K562 (cell line): ENCODE results near the gene FRRS1. TPM values are rescaled to one million over a fixed set of nuclear protein-coding genes. Genes with fewer than 3 reads are reported as not detected.

ENCODE experiments used
- ATAC-seq: fragments of 200-7000 bp; cut with Tn5 transposase; 3 replicates; pipeline ENCODE4 v1.9.1; 2020; ENCODE audit warnings: moderate library complexity
- BruUV-seq: library from RNA; stranded (reverse); fragments of 400-500 nt; replicated peaks from 2 replicates; lab custom pipeline; 2021; lab: Mats Ljungman, UMichigan
- CTCF ChIA-PET: fragments of 300-600 bp; formaldehyde crosslinking; extraction: SDS; loops from one replicate; lab custom pipeline; 2021; ENCODE audit warnings: low intra/inter-chr PET ratio; lab: Yijun Ruan, JAX
- POLR2A ChIA-PET: fragments of 300-600, 350-650 bp; sonication (Branson Sonifier 250); formaldehyde crosslinking; extraction: SDS; loops from one replicate; lab custom pipeline; 2021; ENCODE audit warnings: antibody characterized with exemption, inconsistent platforms; lab: Yijun Ruan, JAX
- DNase-seq, 4 experiments: peaks; one replicate each; pipeline versions ENCODE4 v3.0.0 to v3.0.0-alpha.2; 2011 to 2018; ENCODE audit warnings: low spot score in 3 of 4, mixed read lengths in 3 of 4; ENCODE audit errors: extremely low read depth in 1 of 4
- FAIRE-seq: peaks from 2 replicates; lab custom pipeline; 2011; peaks lifted over from hg19 to GRCh38; lab: Jason Lieb, UNC
- H2AFZ ChIP-seq: 2 replicates; pipeline ENCODE4 v1.6.0; 2011; ENCODE audit warnings: low read depth, low read length, control low read depth, inconsistent platforms
- H3K27ac ChIP-seq: fragments of 200-600 bp; 3 replicates; pipeline ENCODE4 v1.8.0; 2011; ENCODE audit warnings: low read depth, mild to moderate bottlenecking, control low read depth, inconsistent platforms, low read length, moderate library complexity, mixed read lengths; ENCODE audit errors: extremely low read depth
- H3K27me3 ChIP-seq, 2 experiments: fragments of 300-600 bp in 1 of 2; 2 replicates in 1 of 2; 3 replicates in 1 of 2; pipeline versions ENCODE4 v1.6.0 to v1.8.0; 2011; ENCODE audit warnings: inconsistent platforms in 2 of 2, low read length in 2 of 2, mild to moderate bottlenecking in 1 of 2, mixed read lengths in 1 of 2, moderate library complexity in 1 of 2; ENCODE audit not compliant: control insufficient read depth in 2 of 2, insufficient read depth in 2 of 2
- H3K36me3 ChIP-seq: fragments of 300-600 bp; 3 replicates; pipeline ENCODE4 v1.8.0; 2011; ENCODE audit warnings: mild to moderate bottlenecking, low read length, inconsistent platforms; ENCODE audit not compliant: control insufficient read depth, insufficient read depth
- H3K4me1 ChIP-seq, 2 experiments: fragments of 200-600 bp in 1 of 2; replicated peaks in 1 of 2; 2 replicates in 1 of 2; 3 replicates in 1 of 2; pipeline versions ENCODE4 v1.5.1 to v1.8.0; 2011; ENCODE audit warnings: inconsistent platforms in 2 of 2, low read length in 2 of 2, mild to moderate bottlenecking in 1 of 2, mixed read lengths in 1 of 2, moderate library complexity in 1 of 2; ENCODE audit not compliant: control insufficient read depth in 2 of 2, insufficient read depth in 2 of 2
- H3K4me2 ChIP-seq: 2 replicates; pipeline ENCODE4 v1.6.1; 2011; ENCODE audit warnings: low read length, control low read depth, inconsistent platforms, mixed read lengths; ENCODE audit not compliant: insufficient read depth
- H3K4me3 ChIP-seq: fragments of 200-600 bp; sonication (generic), shearing (Covaris generic); 2 replicates; pipeline ENCODE4 v1.5.1; 2016; ENCODE audit warnings: control low read depth, inconsistent platforms
- H3K79me2 ChIP-seq: fragments of 200-600 bp; 3 replicates; pipeline ENCODE4 v1.8.0; 2011; ENCODE audit warnings: low read length, inconsistent platforms; ENCODE audit not compliant: control insufficient read depth, insufficient read depth
- H3K9ac ChIP-seq, 2 experiments: 2 replicates each; pipeline versions ENCODE4 v1.6.0 to v1.6.1; 2011; ENCODE audit warnings: low read depth in 2 of 2, low read length in 2 of 2, control low read depth in 1 of 2, inconsistent platforms in 1 of 2, mild to moderate bottlenecking in 1 of 2, mixed read lengths in 1 of 2; ENCODE audit not compliant: insufficient read depth in 1 of 2
- H3K9me1 ChIP-seq: one replicate; pipeline ENCODE4 v1.6.0; 2011; ENCODE audit warnings: inconsistent platforms, mild to moderate bottlenecking, low read length, moderate library complexity; ENCODE audit not compliant: control insufficient read depth, insufficient read depth
- H3K9me3 ChIP-seq: replicated peaks from 2 replicates; pipeline ENCODE4 v1.5.1; 2011; ENCODE audit warnings: low read depth, low read length, inconsistent platforms; ENCODE audit not compliant: control insufficient read depth, insufficient read depth
- H4K20me1 ChIP-seq: replicated peaks from 2 replicates; pipeline ENCODE4 v1.6.1; 2011; ENCODE audit warnings: low read length, inconsistent platforms, mixed read lengths; ENCODE audit not compliant: control insufficient read depth, insufficient read depth
- ARHGAP35 ChIP-seq: fragments of 450-650 bp; IDR thresholded peaks from 2 replicates; pipeline ENCODE4 v1.6.1; 2018; ENCODE audit not compliant: partially characterized antibody
- CEBPG ChIP-seq, 3 experiments: fragments of 200-800 bp in 1 of 3; sonication (Bioruptor generic) in 1 of 3; sonication (generic) in 1 of 3; formaldehyde crosslinking in 1 of 3; IDR thresholded peaks in 2 of 3; conservative IDR thresholded peaks in 1 of 3; 2 replicates each; pipeline versions ENCODE4 v1.6.1 to v1.8.0; 2016 to 2022; ENCODE audit warnings: missing compliant biosample characterization in 2 of 3, missing genetic modification characterization in 2 of 3, mild to moderate bottlenecking in 1 of 3, missing genetic modification reagents in 1 of 3
- FOSL1 ChIP-seq: fragments of 200-800 bp; sonication (Bioruptor generic); conservative IDR thresholded peaks from 2 replicates; pipeline ENCODE4 v1.6.1; 2016; ENCODE audit warnings: missing genetic modification characterization, missing compliant biosample characterization
- HMGXB4 ChIP-seq: sonication (generic); formaldehyde crosslinking; IDR thresholded peaks from 2 replicates; pipeline ENCODE4 v1.8.1; 2023; ENCODE audit warnings: mild to moderate bottlenecking, missing genetic modification reagents
- MAFG ChIP-seq: fragments of 450-650 bp; conservative IDR thresholded peaks from 2 replicates; pipeline ENCODE4 v1.6.1; 2016; ENCODE audit warnings: missing genetic modification characterization, missing compliant biosample characterization
- MEF2A ChIP-seq: IDR thresholded peaks from 2 replicates; pipeline ENCODE4 v1.6.1; 2011; ENCODE audit warnings: low read depth, mild to moderate bottlenecking, low read length, moderate library complexity; ENCODE audit not compliant: control insufficient read depth
- POLR2AphosphoS2 ChIP-seq: IDR thresholded peaks from 2 replicates; pipeline ENCODE4 v1.6.1; 2012; ENCODE audit warnings: low read length, improper control_type of control experiment
- RFX5 ChIP-seq: IDR thresholded peaks from 2 replicates; pipeline ENCODE4 v1.6.1; 2011; ENCODE audit warnings: low read depth, mild to moderate bottlenecking, improper control_type of control experiment, low read length
- SAFB ChIP-seq: fragments of 200-400 bp; formaldehyde crosslinking; IDR thresholded peaks from 2 replicates; pipeline ENCODE4 v1.6.1; 2017; ENCODE audit warnings: low read depth, low read length, borderline replicate concordance
- SPI1 ChIP-seq: IDR thresholded peaks from 2 replicates; pipeline ENCODE4 v1.6.1; 2011; ENCODE audit warnings: low read depth, low read length, control low read depth, borderline replicate concordance
- ZNF280A ChIP-seq: fragments of 450-650 bp; IDR thresholded peaks from 2 replicates; pipeline ENCODE4 v1.6.1; 2018; ENCODE audit warnings: mild to moderate bottlenecking, low read depth; ENCODE audit not compliant: partially characterized antibody
- ZNF354B ChIP-seq: fragments of 250-450 bp; sonication (Bioruptor Pico); IDR thresholded peaks from 2 replicates; pipeline ENCODE4 v1.4.0; 2020
- WGBS: fragments of 100-300 bp; shearing (Covaris generic); methylation state at CpG from one replicate; pipeline ENCODE4 v1.1.6; 2016; ENCODE audit warnings: low coverage, mixed read lengths; ENCODE audit not compliant: insufficient coverage; ENCODE audit errors: missing lambda C conversion rate; 5-methylcytosine and 5-hydroxymethylcytosine counted together
- in situ Hi-C: fragments of 300-500 bp; cut with MboI; formaldehyde crosslinking; loops from 4 replicates; pipeline ENCODE4 v1.15.0; 2018; ENCODE audit warnings: inconsistent platforms, mixed read lengths
- intact Hi-C: fragments of 100-400 bp; cut with micrococcal nuclease; formaldehyde crosslinking; loops from 2 replicates; pipeline ENCODE4 v1.14.2; 2022
- polyA plus RNA-seq, 8 experiments: library from polyadenylated mRNA; depleted of rRNA in 4 of 8; stranded (reverse) in 5 of 8; unstranded in 3 of 8; fragments of >200 nt; fragmentation: Nextera tagmentation in 2 of 8; fragmentation: Illumina TruSeq in 1 of 8; extraction: Ambion mirVana in 2 of 8; extraction: Trizol in 1 of 8; gene quantifications; 2 replicates each; pipeline versions ENCODE4 v1.2.1 to v1.2.3, GENCODE V29; 2011 to 2014; ENCODE audit warnings: inconsistent platforms in 1 of 8, missing spikeins in 1 of 8
- total RNA-seq, 7 experiments: library from RNA; depleted of rRNA in 6 of 7; stranded (reverse); fragments of >200 nt in 6 of 7; fragmentation: Illumina TruSeq in 2 of 7; extraction: Trizol in 2 of 7; gene quantifications; 2 replicates each; pipeline versions ENCODE4 v1.2.1 to v1.2.3, GENCODE V29; 2011 to 2021; ENCODE audit warnings: low replicate concordance in 1 of 7
- TF ChIP-seq, protein P1 (sequence below): sonication (generic); formaldehyde crosslinking; IDR thresholded peaks from 2 replicates; pipeline ENCODE4 v1.8.1; 2022; ENCODE audit warnings: missing genetic modification reagents
- TF ChIP-seq, protein P2 (sequence below): fragments of 450-650 bp; formaldehyde crosslinking; IDR thresholded peaks from 2 replicates; pipeline ENCODE4 v1.4.0; 2020; ENCODE audit warnings: mild to moderate bottlenecking, mixed read lengths

Gene FRRS1
- total and polyA plus RNA-seq, 9 of the 15 experiments (the other 6 are each of a cell fraction or from before 2014, with no cell fraction given): 0.87 to 54.0 (median 23.7) TPM

DNA sequence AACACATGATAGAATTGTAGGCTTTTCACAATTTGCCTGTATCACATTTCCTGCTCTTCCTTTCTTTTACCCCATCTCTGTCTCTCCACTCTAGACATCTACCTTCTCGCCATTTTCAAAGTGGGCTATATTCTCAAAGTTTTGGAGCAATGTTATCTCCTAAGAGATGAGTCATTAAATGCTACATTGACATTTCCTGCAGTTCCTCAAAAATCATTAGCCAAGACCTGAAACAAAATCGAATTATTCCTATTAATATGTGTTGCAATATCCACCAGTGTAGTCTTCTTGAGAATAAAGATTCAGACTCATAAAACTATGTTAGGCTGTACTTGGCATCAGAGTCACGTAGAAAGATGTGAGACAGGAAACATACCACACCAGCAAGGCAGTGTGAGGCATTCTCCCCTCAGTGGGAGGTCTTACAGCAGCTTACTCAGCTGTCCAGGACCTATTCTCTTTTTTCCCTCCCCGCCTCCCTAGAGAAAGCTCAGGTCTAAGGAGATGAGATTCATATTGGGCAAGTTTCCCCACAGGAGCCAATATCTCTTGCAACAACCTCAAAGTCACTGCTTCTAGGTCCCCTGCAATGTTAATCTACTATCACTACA is 38.8 kb downstream of the FRRS1 start:
- H3K4me3 ChIP-seq: no peak overlapping the region
- ATAC-seq (peak; percentile 17; the same call in 1 of the 3 replicates), DNase-seq (no peak), FAIRE-seq (no peak)
- 65% methylated on average over 4 of the region's 4 CpGs for WGBS
- intact Hi-C loops (no loop called here), in situ Hi-C loops (no loop called here)
- peaks cover 64% of the 10 kb centered on the region for H3K36me3 ChIP-seq
- no peaks in the 10 kb centered on the region for H4K20me1 ChIP-seq
- no peaks in the 10 kb centered on the region for H3K9me3 ChIP-seq
- ChIA-PET CTCF (no interaction called here), POLR2A (interaction anchor here (0.6 kb wide), 1 partner anchor 11 kb away, joined by 3 read pairs; no protein-coding TSS in a partner anchor)
- no peaks in the 10 kb centered on the region for H3K27me3 ChIP-seq
- H3K9ac ChIP-seq: no peak overlapping the region
- H2AFZ ChIP-seq: no peak overlapping the region
- H3K79me2 ChIP-seq: no peaks in the 10 kb centered on the region
- H3K4me1 ChIP-seq: peaks cover 0 to 5% of the 10 kb centered on the region in 2 experiments; a peak in 1 of 5 replicates
- BruUV-seq: no TSS peak
- H3K4me2 ChIP-seq: no peak overlapping the region
- H3K27ac ChIP-seq: no peak overlapping the region
- no peaks in the 10 kb centered on the region for H3K9me1 ChIP-seq
- TF ChIP-seq CEBPG (CRISPR knock-in tag; IDR thresholded peaks at IDR 0.05): no peak
- TF ChIP-seq CEBPG (tag; conservative IDR thresholded peaks at IDR 0.05 in 1 of 2, IDR thresholded peaks at IDR 0.05 in 1 of 2): 0 out of 4 replicates have a peak, but pooled peaks of 1 of the 2 experiments have one; percentile 23
- 0 out of 2 replicates have a peak, but pooled peaks have one; percentile 22 for TF ChIP-seq MAFG (tag)
- peak; percentile 40; the same call in 1 of the 2 replicates for TF ChIP-seq SPI1
- TF ChIP-seq ZNF280A: no peak
- TF ChIP-seq POLR2AphosphoS2: no peak
- TF ChIP-seq SAFB: no peak
- TF ChIP-seq, protein P1, sequence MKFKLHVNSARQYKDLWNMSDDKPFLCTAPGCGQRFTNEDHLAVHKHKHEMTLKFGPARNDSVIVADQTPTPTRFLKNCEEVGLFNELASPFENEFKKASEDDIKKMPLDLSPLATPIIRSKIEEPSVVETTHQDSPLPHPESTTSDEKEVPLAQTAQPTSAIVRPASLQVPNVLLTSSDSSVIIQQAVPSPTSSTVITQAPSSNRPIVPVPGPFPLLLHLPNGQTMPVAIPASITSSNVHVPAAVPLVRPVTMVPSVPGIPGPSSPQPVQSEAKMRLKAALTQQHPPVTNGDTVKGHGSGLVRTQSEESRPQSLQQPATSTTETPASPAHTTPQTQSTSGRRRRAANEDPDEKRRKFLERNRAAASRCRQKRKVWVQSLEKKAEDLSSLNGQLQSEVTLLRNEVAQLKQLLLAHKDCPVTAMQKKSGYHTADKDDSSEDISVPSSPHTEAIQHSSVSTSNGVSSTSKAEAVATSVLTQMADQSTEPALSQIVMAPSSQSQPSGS (CRISPR knock-in tag): no peak
- TF ChIP-seq ZNF354B (CRISPR knock-in tag): no peak
- no peak for TF ChIP-seq RFX5
- TF ChIP-seq, protein P2, sequence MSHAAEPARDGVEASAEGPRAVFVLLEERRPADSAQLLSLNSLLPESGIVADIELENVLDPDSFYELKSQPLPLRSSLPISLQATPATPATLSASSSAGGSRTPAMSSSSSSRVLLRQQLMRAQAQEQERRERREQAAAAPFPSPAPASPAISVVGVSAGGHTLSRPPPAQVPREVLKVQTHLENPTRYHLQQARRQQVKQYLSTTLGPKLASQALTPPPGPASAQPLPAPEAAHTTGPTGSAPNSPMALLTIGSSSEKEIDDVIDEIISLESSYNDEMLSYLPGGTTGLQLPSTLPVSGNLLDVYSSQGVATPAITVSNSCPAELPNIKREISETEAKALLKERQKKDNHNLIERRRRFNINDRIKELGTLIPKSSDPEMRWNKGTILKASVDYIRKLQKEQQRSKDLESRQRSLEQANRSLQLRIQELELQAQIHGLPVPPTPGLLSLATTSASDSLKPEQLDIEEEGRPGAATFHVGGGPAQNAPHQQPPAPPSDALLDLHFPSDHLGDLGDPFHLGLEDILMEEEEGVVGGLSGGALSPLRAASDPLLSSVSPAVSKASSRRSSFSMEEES (CRISPR knock-in tag): no peak
- TF ChIP-seq HMGXB4 (CRISPR knock-in tag): no peak
- no peak for TF ChIP-seq ARHGAP35
- no peak for TF ChIP-seq MEF2A
- TF ChIP-seq FOSL1 (tag): peak; percentile 57
